Lower leg skin (tissue), 4 donors: ENCODE data around the gene ALG9. TPM values are rescaled to one million over a fixed set of nuclear protein-coding genes. Genes with fewer than 3 reads are reported as not detected.
A peak's percentile ranks its signal among the peaks of the same experiment; 100 is the strongest.

Source experiments
- DNase-seq, 2 donors: peaks; one replicate each; pipeline ENCODE4 v3.0.0-alpha.2; 2019; ENCODE audit warnings: low spot score in 2 of 2
- H3K4me3 ChIP-seq: fragments of 200-600 bp; sonication (generic); 2 replicates; pipeline ENCODE4 v1.5.1; 2017; ENCODE audit warnings: mild to moderate bottlenecking, low read depth; ENCODE audit not compliant: poor library complexity, severe bottlenecking
- CTCF ChIP-seq, 3 donors: fragments of 450-650 bp; IDR thresholded peaks; one replicate each; pipeline ENCODE4 v1.5.1; 2016; ENCODE audit warnings: antibody characterized with exemption in 3 of 3, mild to moderate bottlenecking in 3 of 3, moderate library complexity in 2 of 3
- POLR2A ChIP-seq, 2 donors: fragments of 450-650 bp; IDR thresholded peaks; one replicate each; pipeline ENCODE4 v1.6.1; 2016 to 2017; ENCODE audit warnings: antibody characterized with exemption in 2 of 2, mild to moderate bottlenecking in 1 of 2, moderate library complexity in 1 of 2
- WGBS, 2 donors: methylation state at CpG; one replicate each; pipeline ENCODE4 v1.1.5; 2018; 5-methylcytosine and 5-hydroxymethylcytosine counted together
- intact Hi-C: fragments of 100-400 bp; cut with DNase I; formaldehyde crosslinking; loops from one replicate; pipeline ENCODE4 v1.15.0; 2023; ENCODE audit warnings: low total_unique reads
- total RNA-seq, 4 donors: library from RNA; depleted of rRNA; stranded (reverse); fragments of >200 nt; gene quantifications; one replicate each; pipeline ENCODE4 v1.1.0, GENCODE V29; 2016

ALG9 gene
- total RNA-seq, 4 donors from 2014 or later = 24.4 to 38.1 (median 29.0) TPM

GRCh38 chr11:111878385-111878848 is 7.0 kb upstream of the ALG9 start:
- WGBS, 2 donors = 1% methylated on average over 13 of the region's 13 CpGs
- intact Hi-C loops = no loop called here
- no peak for DNase-seq
- H3K4me3 ChIP-seq = peak overlapping the region; percentile 49
- TF ChIP-seq CTCF (IDR thresholded peaks at IDR 0.05) = no peak
- no peak for TF ChIP-seq POLR2A (IDR thresholded peaks at IDR 0.05)

GRCh38 chr11:111871693-111872161 is 346 bp upstream of the ALG9 start:
- TF ChIP-seq POLR2A (IDR thresholded peaks at IDR 0.05) (no peak), CTCF (IDR thresholded peaks at IDR 0.05) (no peak)
- 34 to 49% methylated on average over 5 of the region's 5 CpGs for WGBS, 2 donors

GRCh38 chr11:111870522-111870885 is 877 bp downstream of the ALG9 start:
- DNase-seq = no peak
- TF ChIP-seq CTCF (IDR thresholded peaks at IDR 0.05) = no peak
- peak overlapping the region; percentile 96 for H3K4me3 ChIP-seq
- intact Hi-C loops = no loop called here

More at GRCh38 chr11:111871693-111872161, 346 bp upstream of the ALG9 start:
- H3K4me3 ChIP-seq = no peak overlapping the region
- DNase-seq = no peak
- intact Hi-C loops = no loop called here

GRCh38 chr11:111870113-111870512 is 1.3 kb downstream of the ALG9 start:
- DNase-seq = no peak
- TF ChIP-seq POLR2A (IDR thresholded peaks at IDR 0.05) (no peak), CTCF (IDR thresholded peaks at IDR 0.05) (no peak)
- no peak overlapping the region for H3K4me3 ChIP-seq
- intact Hi-C loops = no loop called here
- WGBS, 2 donors = 87 to 91% methylated on average over 1 of the region's 1 CpG

GRCh38 chr11:111860257-111860656 is 11.1 kb downstream of the ALG9 start:
- no peak overlapping the region for H3K4me3 ChIP-seq
- no peak for DNase-seq
- intact Hi-C loops = no loop called here
- 93 to 96% methylated on average over 3 of the region's 3 CpGs for WGBS, 2 donors
- no peak for TF ChIP-seq POLR2A (IDR thresholded peaks at IDR 0.05)

- H3K4me3 ChIP-seq = no peak overlapping the region
- no peak for DNase-seq
- TF ChIP-seq CTCF (IDR thresholded peaks at IDR 0.05) (no peak), POLR2A (IDR thresholded peaks at IDR 0.05) (no peak)
- intact Hi-C loops = no loop called here
Measured at GRCh38 chr11:111855506-111855905, 15.9 kb downstream of the ALG9 start.
